Stimulated activated naive CD8-positive, alpha-beta T cell treated with anti-CD3 and anti-CD28 coated beads, Interleukin-15, Interleukin-2, amounts not matched to agents 100 ng/mL and 50 ng/mL, for 24 hours (primary cell): ENCODE measurements around the gene GRPEL1.
"Not testable (repeated sequence)": the region's sequence is repeated elsewhere in the genome, so short reads cannot be mapped to it uniquely, and the experiment has no call there.

Source experiments
- H3K27ac Mint-ChIP-seq: one replicate; pipeline ENCODE4 v1.8.0; 2021; ENCODE audit warnings: mild to moderate bottlenecking, mixed read lengths
- H3K27me3 Mint-ChIP-seq: one replicate; pipeline ENCODE4 v1.8.0; 2021; ENCODE audit warnings: mixed read lengths
- H3K36me3 Mint-ChIP-seq: one replicate; pipeline ENCODE4 v1.8.0; 2021; ENCODE audit warnings: low read depth, mixed read lengths
- H3K4me1 Mint-ChIP-seq: one replicate; pipeline ENCODE4 v1.8.0; 2021; ENCODE audit warnings: low read depth, mixed read lengths
- H3K4me3 Mint-ChIP-seq: one replicate; pipeline ENCODE4 v1.8.0; 2021; ENCODE audit warnings: mild to moderate bottlenecking, mixed read lengths
- H3K9me3 Mint-ChIP-seq: one replicate; pipeline ENCODE4 v1.8.0; 2021; ENCODE audit warnings: mixed read lengths

GRPEL1 gene

DNA sequence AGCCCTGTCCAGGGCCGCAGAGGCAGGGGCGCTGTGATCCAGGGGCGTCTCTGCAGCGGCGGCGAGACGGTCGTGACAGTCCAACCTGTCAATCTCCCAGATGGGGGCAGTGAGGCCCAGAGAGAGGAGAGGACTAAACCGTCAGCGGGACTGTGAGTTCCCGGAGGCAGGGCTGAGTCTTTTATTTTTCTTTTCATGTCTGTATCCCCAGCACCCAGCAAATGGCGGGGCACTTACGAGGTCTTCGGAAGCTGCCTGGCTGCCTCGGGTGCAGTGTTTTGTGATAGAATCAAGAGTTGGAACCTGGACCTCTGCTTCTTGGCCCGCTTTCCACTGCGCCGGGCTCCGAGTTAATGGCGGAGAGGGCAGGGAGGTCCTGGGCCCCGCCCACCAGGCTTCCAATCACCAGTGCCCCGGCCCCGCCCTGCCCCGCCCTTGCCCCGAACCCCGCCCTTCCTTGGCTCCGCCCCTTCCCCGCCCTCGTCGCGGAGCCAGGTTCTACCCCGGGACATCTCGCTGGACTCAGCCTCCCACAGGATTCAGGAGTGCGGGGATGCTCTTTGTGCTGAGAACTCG, 35.3 kb upstream of the GRPEL1 start:
- Mint-ChIP-seq H3K27me3 (no peaks in the 10 kb centered on the region), H3K27ac (no peak overlapping the region)

DNA sequence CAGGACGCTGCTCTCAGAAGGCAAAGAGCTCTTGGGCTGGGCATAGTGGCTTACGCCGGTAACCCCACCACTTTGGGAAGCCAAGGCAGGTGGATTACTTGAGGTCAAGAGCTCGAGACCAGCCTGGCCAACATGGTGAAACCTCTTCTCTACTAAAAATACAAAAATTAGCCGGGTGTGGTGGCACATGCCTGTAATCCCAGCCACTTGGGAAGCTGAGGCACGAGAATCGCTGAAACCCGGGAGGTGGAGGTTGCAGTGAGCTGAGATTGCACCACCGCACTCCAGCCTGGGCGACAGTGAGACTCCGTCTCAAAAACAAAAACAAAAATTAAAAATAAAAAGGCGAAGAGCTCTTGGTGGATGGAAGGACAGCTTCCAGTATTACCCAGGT, 34.6 kb upstream of the GRPEL1 start:
- Mint-ChIP-seq H3K4me1 (peaks cover 12% of the 10 kb centered on the region), H3K4me3 (peak overlapping the region; percentile 85)
- H3K27me3 Mint-ChIP-seq, H3K9me3 Mint-ChIP-seq, H3K36me3 Mint-ChIP-seq, H3K27ac Mint-ChIP-seq: not testable (repeated sequence)

More for the DNA sequence above, 35.3 kb upstream of the GRPEL1 start:
- no peaks in the 10 kb centered on the region for H3K36me3 Mint-ChIP-seq
- H3K9me3 Mint-ChIP-seq: no peaks in the 10 kb centered on the region
- peak overlapping the region; percentile 85 for H3K4me3 Mint-ChIP-seq
- H3K4me1 Mint-ChIP-seq: peaks cover 12% of the 10 kb centered on the region

DNA sequence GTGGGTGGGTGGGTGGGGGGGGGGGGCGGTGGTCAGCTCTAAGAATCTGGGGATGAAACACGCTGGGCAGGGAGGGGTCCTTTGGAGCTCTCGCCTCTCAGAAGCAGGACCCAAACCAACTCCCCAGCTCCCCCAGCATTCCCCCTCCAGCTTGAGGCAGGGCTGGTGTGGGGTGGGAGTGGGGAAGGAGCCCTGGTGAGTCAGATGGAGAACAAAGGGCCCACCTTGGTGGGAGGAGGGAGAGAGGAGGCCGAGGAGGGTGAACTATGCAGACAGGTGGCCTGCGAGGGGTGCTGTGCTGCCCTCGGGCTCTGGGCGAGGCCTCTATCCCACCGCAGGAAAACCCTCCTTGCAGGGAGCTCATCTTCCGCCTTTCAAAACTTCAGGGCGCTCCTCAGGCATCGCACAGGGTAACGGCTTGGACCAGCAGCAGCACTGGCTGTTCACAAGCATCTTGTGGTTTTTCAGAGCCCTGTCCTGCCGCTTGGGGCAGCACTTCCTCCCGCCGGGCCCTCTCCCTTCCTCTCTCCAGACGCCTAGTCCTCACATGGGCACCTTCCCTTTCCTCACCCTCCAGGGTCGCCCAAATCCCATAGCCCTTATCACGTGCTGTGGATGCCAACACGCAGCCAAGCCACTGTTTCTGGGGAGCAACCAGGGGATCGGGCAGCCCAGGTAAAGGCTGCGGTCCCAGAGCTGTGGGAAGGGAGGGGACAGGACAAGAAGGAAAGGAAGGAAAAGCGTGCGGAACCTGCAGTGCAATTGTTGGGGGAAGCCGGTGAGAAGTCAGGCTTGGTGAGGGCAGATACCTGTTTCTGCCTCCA, 34.0 kb upstream of the GRPEL1 start:
- Mint-ChIP-seq H3K4me1 (peaks cover 12% of the 10 kb centered on the region), H3K27me3 (no peaks in the 10 kb centered on the region), H3K4me3 (peak overlapping the region; percentile 85), H3K36me3 (no peaks in the 10 kb centered on the region), H3K27ac (peak overlapping the region; percentile 16), H3K9me3 (no peaks in the 10 kb centered on the region)

DNA sequence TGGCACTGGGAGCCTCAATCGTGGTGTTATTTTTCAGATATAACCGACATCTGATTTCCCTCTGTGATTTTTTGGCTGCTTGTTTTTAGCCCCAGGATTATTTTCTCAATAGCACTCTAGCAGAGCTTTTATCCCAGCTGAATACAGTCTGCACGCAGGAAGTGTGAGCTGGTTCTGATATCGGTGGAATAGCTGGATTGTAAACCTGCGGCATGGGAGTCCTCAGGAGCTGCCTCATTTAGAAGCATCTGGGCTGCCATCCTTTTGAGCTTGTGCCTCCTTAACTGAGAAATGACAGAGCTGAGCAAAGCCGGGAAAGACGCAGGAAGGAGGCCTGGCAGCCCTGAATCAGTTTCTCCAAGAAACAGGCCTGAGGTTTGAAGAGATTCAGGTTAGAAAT, 28.4 kb upstream of the GRPEL1 start:
- no peak overlapping the region for H3K27ac Mint-ChIP-seq
- no peaks in the 10 kb centered on the region for H3K9me3 Mint-ChIP-seq
- H3K4me1 Mint-ChIP-seq: no peaks in the 10 kb centered on the region
- no peaks in the 10 kb centered on the region for H3K36me3 Mint-ChIP-seq
- peaks cover 15% of the 10 kb centered on the region for H3K27me3 Mint-ChIP-seq
- no peak overlapping the region for H3K4me3 Mint-ChIP-seq

DNA sequence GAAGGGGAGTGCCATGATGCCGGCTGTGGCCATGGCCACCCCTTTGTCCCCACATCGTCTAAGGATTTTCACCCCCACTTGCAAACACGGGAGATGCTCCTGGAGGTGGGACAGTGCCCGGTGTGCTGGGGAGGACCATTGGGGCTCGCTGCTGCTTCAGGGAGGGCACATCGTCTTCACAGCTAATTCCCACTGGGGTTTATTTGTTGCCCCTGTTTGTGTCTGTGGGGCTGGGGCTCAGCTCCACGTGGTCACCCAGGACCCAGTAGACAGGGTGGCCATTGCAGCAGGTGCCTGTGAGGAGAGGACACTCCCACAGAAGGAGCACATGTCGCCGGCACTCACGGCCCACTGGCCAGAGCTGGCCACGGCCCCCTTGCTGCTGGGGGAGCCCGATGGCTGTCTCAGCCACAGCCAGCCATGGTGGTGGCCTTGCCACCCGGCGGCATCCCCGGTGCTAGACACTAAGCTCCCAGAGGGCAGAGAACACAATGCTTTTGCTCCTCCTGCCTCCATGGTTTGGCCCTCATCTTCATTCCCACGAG, 27.8 kb upstream of the GRPEL1 start:
- Mint-ChIP-seq H3K4me3 (no peak overlapping the region), H3K4me1 (no peaks in the 10 kb centered on the region), H3K27ac (no peak overlapping the region), H3K36me3 (no peaks in the 10 kb centered on the region), H3K27me3 (peaks cover 15% of the 10 kb centered on the region), H3K9me3 (no peaks in the 10 kb centered on the region)

DNA sequence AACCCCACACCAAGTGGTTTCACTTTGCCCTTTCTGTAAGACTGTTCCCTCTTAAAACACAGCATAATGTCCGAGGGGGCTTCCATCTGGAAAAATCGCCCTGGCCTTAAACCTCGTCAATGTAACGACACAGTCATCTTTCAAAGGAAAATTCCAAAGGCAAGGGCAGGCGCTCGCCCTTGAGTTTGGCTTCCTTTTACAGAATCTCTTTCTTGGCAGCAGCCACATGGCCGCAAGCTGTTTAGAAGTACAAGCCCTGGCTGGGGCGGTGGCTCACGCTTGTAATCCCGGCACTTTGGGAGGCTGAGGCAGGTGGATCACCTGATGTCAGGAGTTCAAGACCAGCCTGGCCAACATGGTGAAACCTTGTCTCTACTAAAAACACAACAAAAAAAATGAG, 27.1 kb upstream of the GRPEL1 start:
- H3K27ac Mint-ChIP-seq: no peak overlapping the region
- no peaks in the 10 kb centered on the region for H3K9me3 Mint-ChIP-seq

DNA sequence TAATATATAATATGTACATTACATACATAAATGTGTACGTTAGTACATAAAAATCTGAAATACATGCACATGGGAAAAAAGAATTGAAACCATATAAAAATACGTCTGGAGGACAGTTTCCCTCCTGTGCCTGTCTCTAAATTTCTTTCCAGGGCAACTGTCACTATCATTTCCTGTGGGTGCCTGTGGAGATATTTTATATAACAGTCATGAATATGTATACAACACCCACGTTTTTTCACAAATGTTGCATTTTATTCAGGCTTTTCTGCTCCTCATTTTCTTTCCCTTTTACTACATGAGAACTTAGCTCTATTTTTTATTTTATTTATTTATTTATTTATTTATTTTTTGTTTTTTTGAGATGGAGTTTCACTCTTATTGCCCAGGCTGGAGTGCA, 24.2 kb upstream of the GRPEL1 start:
- H3K4me3 Mint-ChIP-seq: no peak overlapping the region
- no peaks in the 10 kb centered on the region for H3K36me3 Mint-ChIP-seq
- H3K27me3 Mint-ChIP-seq: peaks cover 22% of the 10 kb centered on the region
- H3K27ac Mint-ChIP-seq: no peak overlapping the region
- H3K9me3 Mint-ChIP-seq: no peaks in the 10 kb centered on the region
- H3K4me1 Mint-ChIP-seq: no peaks in the 10 kb centered on the region

More for the DNA sequence above, 27.1 kb upstream of the GRPEL1 start:
- Mint-ChIP-seq H3K27me3 (peaks cover 15% of the 10 kb centered on the region), H3K4me1 (no peaks in the 10 kb centered on the region), H3K36me3 (no peaks in the 10 kb centered on the region), H3K4me3 (no peak overlapping the region)

DNA sequence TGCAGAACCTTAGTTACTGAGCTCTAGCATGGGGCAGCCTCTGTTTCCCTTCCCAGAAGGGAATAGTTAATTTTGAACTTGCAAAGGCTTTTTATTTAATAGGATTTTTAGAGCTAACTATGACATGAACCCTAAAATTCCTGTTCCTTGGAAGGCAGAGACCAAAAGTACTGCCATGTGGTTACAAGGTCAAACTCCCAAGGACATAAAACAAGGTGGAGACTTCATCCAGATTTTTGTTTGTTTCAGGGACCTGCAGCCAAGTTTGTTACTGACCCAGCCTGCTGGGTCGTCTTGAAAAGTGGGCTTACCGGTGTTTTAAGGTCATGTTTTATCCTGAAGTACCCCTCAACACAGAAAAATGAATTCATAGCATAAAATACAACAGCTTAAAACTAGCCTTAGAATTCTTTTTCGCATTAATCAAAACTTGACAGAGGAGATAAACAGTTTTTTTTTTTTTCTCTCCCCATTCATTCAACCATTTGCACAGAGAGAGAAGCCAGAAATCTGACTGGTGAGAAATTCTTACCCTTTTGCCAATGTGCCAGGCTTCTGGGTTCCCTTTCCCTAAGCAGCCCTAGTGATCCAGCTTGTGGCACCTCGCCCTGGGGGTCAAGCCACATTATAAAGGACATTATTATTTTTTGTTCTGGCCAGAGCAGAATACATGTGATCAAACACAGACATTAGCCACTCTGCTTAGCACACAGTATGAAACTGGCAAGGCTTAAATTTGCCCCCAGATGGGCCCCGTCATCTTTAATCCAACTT, 21.5 kb upstream of the GRPEL1 start:
- Mint-ChIP-seq H3K27ac (no peak overlapping the region), H3K9me3 (no peaks in the 10 kb centered on the region), H3K4me1 (no peaks in the 10 kb centered on the region), H3K4me3 (no peak overlapping the region), H3K27me3 (peaks cover 40% of the 10 kb centered on the region), H3K36me3 (no peaks in the 10 kb centered on the region)

DNA sequence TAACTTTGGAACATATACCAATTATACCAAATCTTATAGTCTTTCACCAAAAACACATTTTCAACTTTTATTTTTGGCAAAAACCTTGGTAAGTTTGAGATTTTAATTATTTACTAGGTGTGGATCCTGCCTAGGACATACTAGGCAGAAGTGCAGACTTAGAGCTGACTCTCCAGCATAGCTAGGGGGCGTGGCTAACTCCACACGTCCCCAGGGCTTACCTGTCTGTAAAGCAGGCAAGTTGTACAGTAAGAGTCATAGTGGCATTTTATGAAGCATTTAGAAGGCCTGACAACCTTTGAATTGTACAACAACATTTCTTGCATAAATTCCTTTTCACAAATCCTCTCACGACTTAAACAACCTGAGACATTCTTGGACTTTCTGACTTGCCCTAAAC, 19.2 kb upstream of the GRPEL1 start:
- H3K9me3 Mint-ChIP-seq: no peaks in the 10 kb centered on the region
- H3K4me3 Mint-ChIP-seq: no peak overlapping the region
- no peak overlapping the region for H3K27ac Mint-ChIP-seq
- H3K4me1 Mint-ChIP-seq: no peaks in the 10 kb centered on the region
- peaks cover 42% of the 10 kb centered on the region for H3K27me3 Mint-ChIP-seq
- no peaks in the 10 kb centered on the region for H3K36me3 Mint-ChIP-seq

DNA sequence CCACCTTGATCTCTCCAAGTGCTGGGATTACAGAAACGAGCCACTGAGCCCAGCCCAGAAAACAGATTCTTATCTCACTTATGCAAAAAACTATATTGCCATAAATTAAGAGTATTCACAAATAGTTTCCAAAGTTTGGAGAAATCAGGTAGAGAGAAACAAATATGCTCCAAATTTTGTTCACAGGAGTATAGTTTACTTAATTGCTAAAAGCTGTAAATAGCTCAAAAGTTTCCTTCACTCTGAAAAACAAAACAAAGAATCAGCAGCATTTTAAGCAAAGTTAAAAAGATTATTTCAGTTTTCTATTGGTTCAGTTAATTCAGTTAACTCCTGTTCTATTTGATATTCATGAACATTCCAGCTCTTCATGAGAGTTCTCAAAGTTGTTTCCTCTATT, 18.5 kb upstream of the GRPEL1 start:
- H3K27me3 Mint-ChIP-seq: peaks cover 40% of the 10 kb centered on the region
- H3K9me3 Mint-ChIP-seq: no peaks in the 10 kb centered on the region
- no peaks in the 10 kb centered on the region for H3K36me3 Mint-ChIP-seq
- H3K27ac Mint-ChIP-seq: no peak overlapping the region
- H3K4me3 Mint-ChIP-seq: no peak overlapping the region
- H3K4me1 Mint-ChIP-seq: no peaks in the 10 kb centered on the region

DNA sequence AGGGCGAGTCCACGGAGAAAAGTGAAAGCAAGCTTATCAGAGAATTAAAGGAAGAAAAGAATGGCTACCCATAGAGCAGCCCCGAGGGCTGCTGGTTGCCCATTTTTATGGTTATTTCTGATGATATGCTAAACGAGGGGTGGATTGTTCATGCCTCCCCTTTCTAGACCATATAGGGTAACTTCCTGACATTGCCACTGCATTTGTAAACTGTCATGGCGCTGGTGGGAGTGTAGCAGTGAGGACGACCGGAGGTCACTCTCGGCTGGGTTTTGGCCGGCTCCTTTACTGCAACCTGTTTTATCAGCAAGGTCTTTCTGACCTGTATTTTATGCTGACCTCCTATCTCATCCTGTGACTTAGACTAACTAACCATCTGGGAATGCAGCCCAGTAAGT, 16.7 kb upstream of the GRPEL1 start:
- not testable (repeated sequence) for H3K4me3 Mint-ChIP-seq, H3K36me3 Mint-ChIP-seq
- H3K27me3 Mint-ChIP-seq: peaks cover 52% of the 10 kb centered on the region

DNA sequence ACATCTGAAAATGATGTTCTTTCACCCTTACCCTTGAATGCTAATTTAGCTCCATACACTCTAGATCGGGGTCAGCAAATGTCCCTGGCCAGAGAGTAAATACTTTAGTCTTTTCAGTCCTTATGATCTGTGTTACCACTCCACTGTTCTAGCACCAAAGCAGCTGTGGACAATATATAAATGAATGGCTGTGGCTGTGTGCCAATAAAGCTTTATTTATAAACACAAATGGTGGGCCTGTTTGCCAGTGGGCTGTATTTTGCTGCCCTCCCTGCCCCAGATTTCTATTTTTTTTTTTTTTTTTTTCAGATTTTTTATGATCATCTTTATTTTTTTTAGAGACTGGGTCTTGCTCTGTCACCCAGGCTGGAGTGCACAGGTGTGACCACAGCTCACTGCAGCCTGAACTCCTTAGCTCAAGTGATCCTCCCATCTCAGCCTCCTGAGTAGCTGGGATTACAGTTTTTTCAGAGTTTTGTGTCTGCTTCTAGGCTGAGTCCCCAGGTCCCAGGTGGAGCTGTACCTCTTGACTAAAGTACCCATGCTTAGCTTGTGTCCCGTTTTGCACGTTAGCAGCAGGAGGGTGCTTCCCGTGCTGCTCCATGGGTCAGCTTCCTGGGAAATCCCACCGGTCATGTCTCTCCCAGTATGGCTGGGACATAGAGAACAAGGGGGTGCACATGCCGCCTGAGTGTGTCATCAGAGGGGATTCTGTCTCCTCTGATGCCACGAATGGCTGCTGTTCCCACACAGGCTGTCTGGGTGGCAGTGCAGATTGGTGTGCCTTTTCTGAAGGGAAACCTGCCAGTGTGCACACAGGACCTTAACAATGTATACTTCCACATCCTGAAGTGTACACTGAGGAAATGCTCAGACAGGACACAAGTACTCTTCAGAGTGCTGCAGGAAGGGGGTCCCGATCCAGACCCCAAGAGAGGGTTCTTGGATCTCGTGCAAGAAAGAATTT, 16.0 kb upstream of the GRPEL1 start:
- no peak overlapping the region for H3K4me3 Mint-ChIP-seq
- H3K27ac Mint-ChIP-seq: no peak overlapping the region
- peaks cover 51% of the 10 kb centered on the region for H3K27me3 Mint-ChIP-seq
- H3K4me1 Mint-ChIP-seq: no peaks in the 10 kb centered on the region
- H3K9me3 Mint-ChIP-seq: no peaks in the 10 kb centered on the region
- H3K36me3 Mint-ChIP-seq: no peaks in the 10 kb centered on the region

More for the DNA sequence above, 16.7 kb upstream of the GRPEL1 start:
- H3K4me1 Mint-ChIP-seq, H3K27ac Mint-ChIP-seq, H3K9me3 Mint-ChIP-seq: not testable (repeated sequence)

DNA sequence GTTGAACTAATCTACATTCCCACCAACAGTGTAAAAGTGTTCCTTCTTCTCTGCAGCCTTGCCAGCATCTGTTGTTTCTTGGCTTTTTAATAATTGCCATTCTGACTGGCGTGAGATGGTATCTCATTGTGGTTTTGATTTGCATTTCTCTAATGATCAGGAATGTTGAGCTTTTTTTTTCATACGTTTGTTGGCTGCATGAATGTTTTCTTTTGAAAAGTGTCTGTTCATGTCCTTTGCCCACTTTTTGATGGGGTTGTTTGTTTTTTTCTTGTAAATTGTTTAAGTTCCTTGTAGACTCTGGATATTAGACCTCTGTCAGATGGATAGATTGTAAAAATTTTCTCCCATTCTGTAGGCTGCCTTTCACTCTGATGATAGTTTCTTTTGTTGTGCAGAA, 12.0 kb upstream of the GRPEL1 start:
- not testable (repeated sequence) for H3K9me3 Mint-ChIP-seq, H3K4me1 Mint-ChIP-seq
- H3K27me3 Mint-ChIP-seq: peaks cover 36% of the 10 kb centered on the region

DNA sequence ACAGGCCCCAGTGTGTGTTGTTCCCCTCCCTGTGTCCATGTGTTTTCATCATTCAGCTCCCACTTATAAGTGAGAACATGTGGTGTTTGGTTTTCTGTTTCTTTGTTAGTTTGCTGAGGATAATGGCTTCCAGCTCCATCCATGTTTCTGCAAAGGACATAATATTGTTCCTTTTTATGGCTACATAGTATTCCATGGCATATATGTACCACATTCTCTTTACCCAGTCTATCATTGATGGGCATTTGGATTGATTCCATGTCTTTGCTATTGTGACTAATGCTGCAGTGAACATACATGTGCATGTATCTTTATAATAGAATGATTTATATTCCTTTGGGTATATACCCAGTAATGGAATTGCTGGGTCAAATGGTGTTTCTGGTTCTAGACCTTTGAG, 11.6 kb upstream of the GRPEL1 start:
- H3K9me3 Mint-ChIP-seq, H3K4me3 Mint-ChIP-seq, H3K4me1 Mint-ChIP-seq, H3K36me3 Mint-ChIP-seq, H3K27ac Mint-ChIP-seq: not testable (repeated sequence)
- peaks cover 33% of the 10 kb centered on the region for H3K27me3 Mint-ChIP-seq

More for the DNA sequence above, 12.0 kb upstream of the GRPEL1 start:
- H3K27ac Mint-ChIP-seq, H3K36me3 Mint-ChIP-seq, H3K4me3 Mint-ChIP-seq: not testable (repeated sequence)
